CD4-positive, alpha-beta T cell treated with Interleukin-6 at 100 ng/mL for 8 hours (primary cell): ENCODE results near the gene HOXA7.

Experiments
- DNase-seq: peaks from one replicate; pipeline ENCODE4 v3.0.0-alpha.2; 2020; ENCODE audit warnings: mixed read lengths, low spot score

Gene HOXA7

DNA sequence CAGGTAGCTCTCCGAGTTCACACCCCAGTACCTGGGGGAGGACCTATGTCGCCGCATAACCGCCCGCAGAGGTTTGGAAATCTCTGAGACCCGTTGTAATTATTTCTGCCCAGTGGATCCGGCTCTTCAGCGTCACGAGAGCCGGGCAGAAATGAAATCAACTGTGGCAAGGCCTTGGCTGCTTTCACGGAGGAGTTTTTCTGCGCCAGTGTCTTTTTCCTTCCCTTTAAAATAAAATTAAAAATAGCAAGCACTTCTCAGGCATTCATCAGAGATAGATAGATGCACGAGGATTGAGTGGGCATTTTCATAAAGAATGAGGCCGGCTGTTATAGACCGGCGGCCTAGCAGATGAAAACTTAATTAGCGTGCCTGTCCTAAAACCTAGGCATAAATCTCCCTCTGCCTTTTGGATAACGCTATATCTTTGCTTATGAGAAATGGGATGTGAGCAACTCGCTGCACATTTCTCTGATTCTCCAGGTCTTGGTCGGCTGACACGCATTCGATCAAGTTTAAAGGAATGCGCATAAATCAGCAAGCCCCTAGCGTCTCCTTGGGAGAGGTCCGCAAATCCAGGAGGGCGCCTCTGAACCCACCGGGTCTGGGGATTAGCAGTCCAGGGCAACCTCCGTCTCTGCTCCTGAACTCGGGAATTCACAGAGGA, 37.0 kb upstream of the HOXA7 start:
- DNase-seq: no peak

DNA sequence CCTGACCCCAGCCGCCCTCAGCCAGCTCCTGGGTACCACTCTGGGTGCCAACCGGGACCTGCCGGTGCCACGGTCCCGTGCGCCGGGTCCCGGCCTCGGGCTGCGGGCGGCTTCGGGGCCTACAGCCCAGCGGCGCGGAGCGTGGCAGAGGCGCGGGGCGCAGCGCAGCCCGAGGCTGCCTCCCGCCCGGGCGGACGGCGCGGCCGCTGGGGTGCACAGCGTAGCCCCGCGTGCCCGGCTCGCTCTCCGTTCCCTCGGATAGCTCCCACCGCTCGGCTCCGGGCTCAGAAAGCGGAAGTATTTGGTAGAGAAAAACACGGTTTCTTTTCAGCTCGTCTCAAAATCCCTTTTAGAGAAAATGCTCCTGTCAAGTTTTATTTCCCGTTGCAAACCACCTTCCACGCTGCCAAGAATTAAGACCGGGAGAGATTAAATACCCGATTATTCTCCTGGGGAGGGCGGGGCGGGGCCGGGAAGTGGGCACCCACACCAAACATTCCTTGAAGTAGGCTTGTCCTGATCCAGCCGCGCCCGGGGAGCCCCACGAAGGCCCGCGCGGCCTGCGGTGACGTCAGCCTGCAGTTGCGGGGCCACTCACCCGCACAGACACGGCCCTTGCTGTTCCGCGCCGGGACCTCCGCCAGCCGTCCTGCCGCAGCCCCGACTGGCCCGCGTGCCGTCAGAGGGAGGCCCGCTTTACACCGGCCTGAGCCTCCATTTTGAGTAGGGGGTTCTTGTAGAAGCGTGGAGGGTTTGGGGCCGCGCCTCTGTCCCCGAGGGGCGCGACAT, 36.3 kb upstream of the HOXA7 start:
- no peak for DNase-seq

- DNase-seq: no peak
Observed at GRCh38 chr7:27191833-27192545, 35.5 kb upstream of the HOXA7 start.

DNA sequence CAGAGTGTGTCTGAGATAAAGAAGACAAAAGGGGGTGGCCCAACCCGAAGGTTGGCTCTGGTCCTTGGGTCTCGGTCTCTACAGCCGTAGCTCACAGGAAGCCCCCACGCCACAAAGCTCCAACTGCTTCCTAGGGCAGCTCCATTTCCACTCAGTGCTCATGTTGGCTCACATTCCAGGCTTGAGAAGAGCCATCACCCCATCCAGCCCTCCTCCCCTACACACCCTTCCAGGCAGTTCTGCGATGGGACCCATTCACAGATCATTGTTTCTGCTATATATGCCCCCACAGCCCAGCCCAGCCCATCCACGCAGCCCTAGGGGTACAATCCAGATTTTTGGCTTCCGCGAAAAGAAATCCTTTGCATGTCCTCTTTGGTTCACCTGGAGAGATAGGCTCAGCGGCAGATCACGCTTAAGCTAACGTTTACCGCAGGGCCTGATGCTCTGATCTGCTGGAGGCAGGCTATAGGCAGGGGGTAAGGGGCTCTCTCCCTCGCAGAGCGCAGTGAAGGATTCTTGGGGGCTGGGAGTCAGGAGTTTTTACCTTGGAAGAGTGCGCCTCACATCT, 34.8 kb upstream of the HOXA7 start:
- DNase-seq: no peak

DNA sequence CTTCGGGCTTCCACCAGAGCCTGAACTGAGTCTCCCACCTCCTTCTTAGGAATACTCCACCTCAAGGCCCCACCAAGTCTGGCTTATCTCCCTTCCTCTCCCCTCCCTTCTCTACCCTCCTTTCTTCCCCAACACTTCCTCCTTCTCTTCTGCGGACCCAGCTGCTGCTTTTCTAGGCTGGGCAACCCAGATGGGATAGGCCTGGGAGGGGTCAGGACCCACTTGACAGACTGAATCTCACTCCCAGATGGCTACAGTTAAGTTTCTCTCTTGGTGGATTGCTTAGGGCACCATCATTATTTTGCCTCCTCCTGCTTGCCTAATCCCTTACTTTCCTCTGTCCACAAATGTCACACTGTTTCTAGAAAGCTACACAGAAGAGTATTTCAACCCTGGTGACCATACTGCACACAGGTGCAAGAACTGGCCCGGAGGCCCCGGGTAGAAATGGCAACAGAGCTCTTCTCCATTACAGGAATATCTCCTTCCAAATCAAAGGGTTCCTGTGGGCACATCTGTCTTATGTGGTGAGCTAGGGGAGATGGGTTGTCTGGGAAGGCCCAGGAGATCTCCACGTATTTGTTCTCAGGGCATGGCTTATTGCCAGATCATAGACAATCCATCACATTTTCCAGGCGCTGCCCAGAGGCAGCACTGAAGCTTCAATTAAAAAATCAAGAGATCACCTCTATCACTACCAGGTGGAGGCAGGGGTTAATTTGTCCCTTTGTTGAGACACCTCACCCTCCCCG, 33.7 kb upstream of the HOXA7 start:
- no peak for DNase-seq

DNA sequence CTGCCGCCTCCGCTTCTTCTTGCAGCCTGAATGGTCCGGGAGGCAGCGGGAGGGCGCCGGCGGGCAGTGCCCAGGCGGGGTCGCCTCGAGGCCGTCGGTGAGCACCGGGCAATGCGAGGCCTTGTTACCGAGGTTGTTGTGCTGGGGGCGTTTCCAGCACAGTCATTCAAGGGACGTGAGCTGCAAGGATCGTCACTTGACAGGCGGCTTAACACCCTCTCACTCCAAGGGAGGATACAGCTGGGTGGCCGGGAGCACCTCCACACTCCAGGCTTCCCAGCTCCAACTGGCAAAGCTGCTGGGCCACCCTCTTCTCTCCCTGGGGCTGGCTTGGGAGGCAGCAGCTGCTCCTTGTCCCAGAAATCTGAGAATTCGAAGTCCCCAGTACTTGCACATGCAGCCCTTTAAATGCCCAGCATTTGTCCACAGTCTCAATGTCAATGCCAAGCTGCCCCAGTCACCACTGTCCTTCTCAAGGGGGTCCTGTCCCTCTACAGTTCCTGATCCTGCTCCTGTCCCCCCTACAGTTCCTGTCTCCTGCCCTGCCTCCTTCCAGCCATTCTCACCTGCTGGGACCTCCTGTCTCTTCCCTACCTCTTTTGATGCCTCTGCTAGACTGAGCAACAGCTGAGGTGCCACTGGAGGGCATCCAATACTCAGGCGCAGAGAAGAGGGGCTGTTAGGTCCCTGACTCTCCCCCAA, 33.0 kb upstream of the HOXA7 start:
- no peak for DNase-seq

- DNase-seq: peak; percentile 49
Observed at GRCh38 chr7:27188386-27189294, 32.2 kb upstream of the HOXA7 start.

- no peak for DNase-seq
Observed at GRCh38 chr7:27187475-27188385, 31.3 kb upstream of the HOXA7 start.

- no peak for DNase-seq
Observed at GRCh38 chr7:27186668-27187474, 30.4 kb upstream of the HOXA7 start.

DNA sequence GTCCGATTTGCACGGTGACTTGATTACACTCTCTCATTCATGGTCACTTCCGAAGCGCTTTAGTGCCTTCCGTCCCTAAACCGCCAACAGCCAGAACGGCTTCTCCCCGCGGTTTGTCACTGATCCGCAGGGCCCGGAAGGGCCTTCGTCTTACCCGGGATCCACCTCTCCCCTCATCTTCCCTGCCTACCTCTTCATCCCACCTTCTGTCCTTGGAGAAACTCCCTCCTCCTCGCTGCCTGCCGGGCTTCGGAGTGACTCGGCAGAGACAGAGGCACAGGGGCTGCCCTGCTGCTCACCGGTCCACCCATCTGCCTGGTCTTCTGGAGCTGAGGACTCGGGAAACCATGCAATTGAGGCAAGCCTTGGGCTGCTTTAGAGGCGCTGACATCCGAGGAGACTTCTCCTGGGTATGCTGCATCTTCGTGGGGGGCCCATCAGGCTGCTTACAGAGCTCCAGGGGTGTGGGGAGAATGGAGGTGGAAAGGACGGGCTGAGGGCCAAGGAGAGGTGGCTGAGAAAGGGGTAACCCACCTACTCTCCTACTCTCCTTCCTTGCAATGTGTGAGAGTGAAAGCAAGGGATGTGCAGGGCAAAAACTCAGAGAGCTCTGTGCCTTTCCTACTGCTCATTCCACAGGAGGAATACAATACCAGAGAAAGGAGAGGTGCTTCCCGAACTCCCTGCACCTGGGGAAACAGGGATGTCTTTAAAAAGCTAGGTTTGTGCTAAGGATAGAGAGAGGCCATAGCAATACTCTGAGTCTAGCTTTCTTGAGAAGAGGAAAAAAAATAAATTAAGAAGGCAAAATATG, 29.6 kb upstream of the HOXA7 start:
- no peak for DNase-seq

- DNase-seq: no peak
Observed at GRCh38 chr7:27185013-27185853, 28.8 kb upstream of the HOXA7 start, which contains the start of gene HOXA11. TSS of gene HOXA11 (minus strand) at chr7:27185232. CDS start at chr7:27185144, 88 bp downstream.

GRCh38 chr7:27184337-27185012, 28.0 kb upstream of the HOXA7 start:
- DNase-seq: no peak

- no peak for DNase-seq
Observed at GRCh38 chr7:27183682-27184336, 27.3 kb upstream of the HOXA7 start.

- no peak for DNase-seq
Observed at GRCh38 chr7:27182861-27183681, 26.6 kb upstream of the HOXA7 start.
